Astrocyte (in vitro differentiated cells and primary cell): ENCODE data around the gene GFER. TPM values are rescaled to one million over a fixed set of nuclear protein-coding genes. Genes with fewer than 3 reads are reported as not detected.

ENCODE experiments used
- DNase-seq: peaks from one replicate; pipeline ENCODE4 v3.0.0-alpha.2; 2010; ENCODE audit warnings: low read depth
- FAIRE-seq: peaks from 2 replicates; lab custom pipeline; 2011; peaks lifted over from hg19 to GRCh38; lab: Jason Lieb, UNC
- H2AFZ ChIP-seq: 2 replicates; pipeline ENCODE4 v1.6.0; 2012; ENCODE audit warnings: low read depth, low read length, inconsistent platforms
- H3K27ac ChIP-seq: 2 replicates; pipeline ENCODE4 v1.5.1; 2011; ENCODE audit warnings: low read depth, low read length, inconsistent platforms
- H3K27me3 ChIP-seq: 2 replicates; pipeline ENCODE4 v1.6.0; 2011; ENCODE audit warnings: low read length, inconsistent platforms; ENCODE audit not compliant: insufficient read depth
- H3K36me3 ChIP-seq: 2 replicates; pipeline ENCODE4 v1.5.1; 2011; ENCODE audit warnings: low read length, inconsistent platforms; ENCODE audit not compliant: insufficient read depth
- H3K4me1 ChIP-seq: 2 replicates; pipeline ENCODE4 v1.5.1; 2011; ENCODE audit warnings: low read length, inconsistent platforms; ENCODE audit not compliant: insufficient read depth
- H3K4me2 ChIP-seq: 2 replicates; pipeline ENCODE4 v1.6.0; 2012; ENCODE audit warnings: low read length, inconsistent platforms
- H3K4me3 ChIP-seq: 2 replicates; pipeline ENCODE4 v1.5.1; 2011; ENCODE audit warnings: low read depth, mild to moderate bottlenecking, low read length, inconsistent platforms; ENCODE audit not compliant: insufficient read depth
- H3K79me2 ChIP-seq: 2 replicates; pipeline ENCODE4 v1.6.0; 2012; ENCODE audit warnings: mild to moderate bottlenecking, low read length, inconsistent platforms; ENCODE audit not compliant: insufficient read depth
- H3K9ac ChIP-seq: 2 replicates; pipeline ENCODE4 v1.6.0; 2012; ENCODE audit warnings: mild to moderate bottlenecking, low read length, inconsistent platforms
- H3K9me3 ChIP-seq: 2 replicates; pipeline ENCODE4 v1.5.1; 2012; ENCODE audit warnings: low read depth, mild to moderate bottlenecking, low read length, inconsistent platforms; ENCODE audit not compliant: insufficient read depth
- H4K20me1 ChIP-seq: 2 replicates; pipeline ENCODE4 v1.6.0; 2012; ENCODE audit warnings: low read length, inconsistent platforms; ENCODE audit not compliant: insufficient read depth
- H3K27ac Mint-ChIP-seq: one replicate; pipeline ENCODE4 v1.8.0; 2021; ENCODE audit warnings: mild to moderate bottlenecking, mixed read lengths; ENCODE audit not compliant: unreplicated experiment
- H3K27me3 Mint-ChIP-seq: one replicate; pipeline ENCODE4 v1.8.0; 2021; ENCODE audit warnings: low read depth, mixed read lengths; ENCODE audit not compliant: unreplicated experiment
- H3K36me3 Mint-ChIP-seq: one replicate; pipeline ENCODE4 v1.8.0; 2021; ENCODE audit warnings: low read depth, mixed read lengths; ENCODE audit not compliant: unreplicated experiment
- H3K4me1 Mint-ChIP-seq: one replicate; pipeline ENCODE4 v1.8.0; 2021; ENCODE audit warnings: low read depth, mixed read lengths; ENCODE audit not compliant: unreplicated experiment
- H3K4me3 Mint-ChIP-seq: one replicate; pipeline ENCODE4 v1.8.0; 2021; ENCODE audit warnings: mild to moderate bottlenecking, moderate library complexity, mixed read lengths; ENCODE audit not compliant: unreplicated experiment
- H3K9me3 Mint-ChIP-seq: one replicate; pipeline ENCODE4 v1.8.0; 2021; ENCODE audit warnings: mild to moderate bottlenecking, mixed read lengths; ENCODE audit not compliant: unreplicated experiment
- CTCF ChIP-seq: IDR thresholded peaks from 2 replicates; pipeline ENCODE4 v1.5.1; 2011; ENCODE audit warnings: low read depth, mild to moderate bottlenecking, inconsistent platforms, low read length, moderate library complexity; ENCODE audit not compliant: insufficient read depth
- EZH2 ChIP-seq: IDR thresholded peaks from 2 replicates; pipeline ENCODE4 v1.6.1; 2012; ENCODE audit warnings: mild to moderate bottlenecking, low read length, inconsistent platforms; ENCODE audit not compliant: insufficient read depth
- total RNA-seq: library from RNA; stranded (reverse); gene quantifications from 2 replicates; pipeline ENCODE4 v1.2.1, GENCODE V29; 2021

The GFER gene
- total RNA-seq, 1 donor from 2014 or later, result 30.4 TPM

GRCh38 chr16:1987198-1987597, 3.2 kb downstream of the GFER start:
- DNase-seq (no peak), FAIRE-seq (no peak)
- Histone ChIP-seq H3K4me1 (peaks cover 28% of the 10 kb centered on the region), H3K79me2 (peaks cover 16% of the 10 kb centered on the region), H3K36me3 (peaks cover 5% of the 10 kb centered on the region), H4K20me1 (peaks cover 21% of the 10 kb centered on the region), H3K27ac (no peak overlapping the region), H3K9me3 (no peaks in the 10 kb centered on the region), H3K27me3 (peaks cover 34% of the 10 kb centered on the region), H3K4me2 (no peak overlapping the region), H3K9ac (no peak overlapping the region), H2AFZ (no peak overlapping the region), H3K4me3 (no peak overlapping the region)
- H3K27me3 Mint-ChIP-seq, result peaks cover 26% of the 10 kb centered on the region
- H3K4me1 Mint-ChIP-seq, result peaks cover 2% of the 10 kb centered on the region
- H3K36me3 Mint-ChIP-seq, result peaks cover 2% of the 10 kb centered on the region
- no peaks in the 10 kb centered on the region for H3K9me3 Mint-ChIP-seq
- H3K27ac Mint-ChIP-seq, result no peak overlapping the region
- H3K4me3 Mint-ChIP-seq, result no peak overlapping the region
- TF ChIP-seq EZH2 (no peak), CTCF (no peak)

GRCh38 chr16:1989209-1990100, 5.5 kb downstream of the GFER start, which contains the start of gene SYNGR3:
TSS of gene SYNGR3 (plus strand) at chr16:1989970. CDS start at chr16:1990103, 133 bp downstream.
- Mint-ChIP-seq H3K36me3 (peaks cover 3% of the 10 kb centered on the region), H3K27me3 (peaks cover 17% of the 10 kb centered on the region), H3K4me3 (no peak within 1 kb of the TSS), H3K9me3 (no peaks in the 10 kb centered on the region), H3K4me1 (no peaks in the 10 kb centered on the region), H3K27ac (no peak within 1 kb of the TSS)
- DNase-seq (no peak), FAIRE-seq (no peak)
- Histone ChIP-seq H3K4me1 (peaks cover 24% of the 10 kb centered on the region), H3K79me2 (peaks cover 16% of the 10 kb centered on the region), H3K27ac (no peak within 1 kb of the TSS), H4K20me1 (peaks cover 15% of the 10 kb centered on the region), H3K9me3 (peaks cover 3% of the 10 kb centered on the region), H2AFZ (peak within 1 kb of the TSS; percentile 34), H3K36me3 (peaks cover 5% of the 10 kb centered on the region), H3K4me2 (peak within 1 kb of the TSS; percentile 48), H3K9ac (no peak within 1 kb of the TSS), H3K4me3 (no peak within 1 kb of the TSS), H3K27me3 (peaks cover 25% of the 10 kb centered on the region)
- TF ChIP-seq EZH2 (peak; percentile 93), CTCF (no peak)

GRCh38 chr16:1990101-1990350, 6.0 kb downstream of the GFER start:
- no peak overlapping the region for H3K4me3 ChIP-seq
- no peaks in the 10 kb centered on the region for H3K9me3 Mint-ChIP-seq
- H3K4me3 Mint-ChIP-seq, result no peak overlapping the region
- no peak overlapping the region for H3K27ac ChIP-seq
- TF ChIP-seq CTCF, result no peak
- TF ChIP-seq EZH2, result no peak
- peaks cover 5% of the 10 kb centered on the region for H3K36me3 ChIP-seq
- peak overlapping the region; percentile 48 for H3K4me2 ChIP-seq
- H3K27ac Mint-ChIP-seq, result no peak overlapping the region
- no peak overlapping the region for H2AFZ ChIP-seq
- H4K20me1 ChIP-seq, result peaks cover 14% of the 10 kb centered on the region
- no peak overlapping the region for H3K9ac ChIP-seq
- peaks cover 25% of the 10 kb centered on the region for H3K27me3 ChIP-seq
- H3K4me1 ChIP-seq, result peaks cover 19% of the 10 kb centered on the region
- peaks cover 12% of the 10 kb centered on the region for H3K79me2 ChIP-seq
- H3K4me1 Mint-ChIP-seq, result no peaks in the 10 kb centered on the region
- peaks cover 3% of the 10 kb centered on the region for H3K9me3 ChIP-seq
- DNase-seq, result no peak
- peaks cover 3% of the 10 kb centered on the region for H3K36me3 Mint-ChIP-seq
- H3K27me3 Mint-ChIP-seq, result peaks cover 17% of the 10 kb centered on the region
- FAIRE-seq, result no peak
